Caco-2 (cell line): Measurements from ENCODE around the gene CYSLTR2. TPM values are rescaled to one million over a fixed set of nuclear protein-coding genes. Genes with fewer than 3 reads are reported as not detected.
A peak's percentile ranks its signal among the peaks of the same experiment; 100 is the strongest.

ENCODE experiments used
- BruUV-seq: library from RNA; stranded (reverse); fragments of 400-500 nt; replicated peaks from 2 replicates; lab custom pipeline; 2021; lab: Mats Ljungman, UMichigan
- CTCF ChIA-PET: fragments of 300-600 bp; sonication (Branson Sonifier 250); formaldehyde crosslinking; loops from one replicate; lab custom pipeline; 2022; ENCODE audit warnings: antibody characterized with exemption; lab: Charles Lee
- POLR2A ChIA-PET: fragments of 300-600 bp; sonication (Branson Sonifier 250); formaldehyde crosslinking; loops from one replicate; lab custom pipeline; 2022; ENCODE audit warnings: antibody characterized with exemption; lab: Charles Lee
- DNase-seq, 2 experiments: peaks; one replicate each; pipeline versions ENCODE4 v3.0.0 to v3.0.0-alpha.2; 2020 to 2022
- H3K27me3 ChIP-seq: replicated peaks from 2 replicates; pipeline ENCODE4 v1.6.0; 2011; ENCODE audit warnings: low read length; ENCODE audit not compliant: control insufficient read depth, insufficient read depth
- H3K36me3 ChIP-seq: 2 replicates; pipeline ENCODE4 v1.5.1; 2011; ENCODE audit warnings: low read length; ENCODE audit not compliant: control insufficient read depth, insufficient read depth
- H3K4me1 ChIP-seq: fragments of 250-450 bp; sonication (Bioruptor Pico); 2 replicates; pipeline ENCODE4 v1.5.1; 2020; ENCODE audit warnings: mild to moderate bottlenecking
- H3K4me3 ChIP-seq: 2 replicates; pipeline ENCODE4 v1.5.1; 2011; ENCODE audit warnings: low read depth, mild to moderate bottlenecking, control low read depth, low read length
- H3K9me3 ChIP-seq: fragments of 250-450 bp; sonication (Bioruptor Pico); 2 replicates; pipeline ENCODE4 v1.5.1; 2020; ENCODE audit warnings: mild to moderate bottlenecking, moderate library complexity
- H3K27ac Mint-ChIP-seq: one replicate; pipeline ENCODE4 v1.8.0; 2022; ENCODE audit warnings: mixed read lengths; ENCODE audit not compliant: unreplicated experiment
- H3K27me3 Mint-ChIP-seq: one replicate; pipeline ENCODE4 v1.8.0; 2022; ENCODE audit warnings: mixed read lengths; ENCODE audit not compliant: insufficient read depth, unreplicated experiment
- H3K36me3 Mint-ChIP-seq: one replicate; pipeline ENCODE4 v1.8.0; 2022; ENCODE audit warnings: mild to moderate bottlenecking, mixed read lengths; ENCODE audit not compliant: insufficient read depth, unreplicated experiment
- H3K4me1 Mint-ChIP-seq: one replicate; pipeline ENCODE4 v1.8.0; 2022; ENCODE audit warnings: low read depth, mixed read lengths; ENCODE audit not compliant: unreplicated experiment
- H3K4me3 Mint-ChIP-seq: one replicate; pipeline ENCODE4 v1.8.0; 2022; ENCODE audit warnings: mild to moderate bottlenecking, moderate library complexity, mixed read lengths; ENCODE audit not compliant: unreplicated experiment
- H3K9me3 Mint-ChIP-seq: one replicate; pipeline ENCODE4 v1.8.0; 2022; ENCODE audit warnings: mixed read lengths; ENCODE audit not compliant: unreplicated experiment
- CTCF ChIP-seq, 2 experiments: fragments of 200-600 bp in 1 of 2; IDR thresholded peaks; 1 replicate in 1 of 2; 2 replicates in 1 of 2; pipeline versions ENCODE4 v1.5.1 to v1.8.0; 2011 to 2022; ENCODE audit warnings: antibody characterized with exemption in 1 of 2, control low read depth in 1 of 2, inconsistent platforms in 1 of 2, low read depth in 1 of 2, low read length in 1 of 2, mild to moderate bottlenecking in 1 of 2, moderate library complexity in 1 of 2; ENCODE audit not compliant: insufficient read depth in 1 of 2, severe bottlenecking in 1 of 2, unreplicated experiment in 1 of 2
- intact Hi-C: fragments of 100-400 bp; cut with micrococcal nuclease; formaldehyde crosslinking; loops from one replicate; pipeline ENCODE4 v1.10.0; 2022; ENCODE audit not compliant: unreplicated experiment
- total RNA-seq: library from RNA; stranded (reverse); gene quantifications from 2 replicates; pipeline ENCODE4 v1.2.3, GENCODE V29; 2022

The CYSLTR2 gene
- total RNA-seq, 1 experiment from 2014 or later: not detected

- Mint-ChIP-seq H3K4me3 (peak overlapping the region; percentile 1), H3K9me3 (peaks cover 39% of the 10 kb centered on the region), H3K27ac (peak overlapping the region; percentile 62), H3K36me3 (no peaks in the 10 kb centered on the region), H3K27me3 (no peaks in the 10 kb centered on the region), H3K4me1 (peaks cover 43% of the 10 kb centered on the region)
- H3K36me3 ChIP-seq: no peaks in the 10 kb centered on the region
- TF ChIP-seq CTCF (IDR thresholded peaks at IDR 0.05; ENCODE audit: insufficient read depth in 1 of 2, low read depth in 1 of 2, low read length in 1 of 2, severe bottlenecking in 1 of 2, unreplicated experiment in 1 of 2): no peak
- ChIA-PET POLR2A (no interaction called here), CTCF (interaction anchor here (0.6 to 1.2 kb wide), 2 partner anchors 16 to 144 kb away, joined by 3 to 4 read pairs; no protein-coding TSS in a partner anchor)
- no peak overlapping the region for H3K4me3 ChIP-seq
- no TSS peak for BruUV-seq
- intact Hi-C loops: loop anchor here (1.0 kb wide), 1 partner anchor 30 kb away; no protein-coding TSS in a partner anchor
- 0 out of 2 replicates have a peak, but pooled peaks cover 21% of the 10 kb centered on the region for H3K9me3 ChIP-seq
- DNase-seq: peak in 1 of 2 experiments; percentile 22
- H3K27me3 ChIP-seq: no peaks in the 10 kb centered on the region
- H3K4me1 ChIP-seq: peaks cover 42% of the 10 kb centered on the region
These were observed 28.2 kb upstream of the CYSLTR2 start for GRCh38 chr13:48625413-48626076.

GRCh38 chr13:48626077-48626449, 27.7 kb upstream of the CYSLTR2 start:
- Histone ChIP-seq H3K4me3 (no peak overlapping the region), H3K27me3 (no peaks in the 10 kb centered on the region), H3K9me3 (0 out of 2 replicates have a peak, but pooled peaks cover 17% of the 10 kb centered on the region), H3K36me3 (no peaks in the 10 kb centered on the region), H3K4me1 (peaks cover 42% of the 10 kb centered on the region)
- no TSS peak for BruUV-seq
- ChIA-PET POLR2A (no interaction called here), CTCF (interaction anchor here (0.6 to 1.2 kb wide), 2 partner anchors 15 to 143 kb away, joined by 3 to 4 read pairs; no protein-coding TSS in a partner anchor)
- no peaks in the 10 kb centered on the region for H3K36me3 Mint-ChIP-seq
- peak overlapping the region; percentile 62 for H3K27ac Mint-ChIP-seq
- H3K9me3 Mint-ChIP-seq: peaks cover 34% of the 10 kb centered on the region
- no peaks in the 10 kb centered on the region for H3K27me3 Mint-ChIP-seq
- intact Hi-C loops: loop anchor here (1.0 kb wide), 1 partner anchor 31 kb away; no protein-coding TSS in a partner anchor
- H3K4me1 Mint-ChIP-seq: peaks cover 40% of the 10 kb centered on the region
- TF ChIP-seq CTCF (IDR thresholded peaks at IDR 0.05; ENCODE audit: insufficient read depth in 1 of 2, low read depth in 1 of 2, low read length in 1 of 2, severe bottlenecking in 1 of 2, unreplicated experiment in 1 of 2): no peak
- peak; percentile 72 to 78 for DNase-seq
- peak overlapping the region; percentile 1 for H3K4me3 Mint-ChIP-seq

GRCh38 chr13:48626726-48627451, 26.8 kb upstream of the CYSLTR2 start:
- Mint-ChIP-seq H3K4me1 (peaks cover 35% of the 10 kb centered on the region), H3K4me3 (no peak overlapping the region), H3K36me3 (no peaks in the 10 kb centered on the region), H3K9me3 (peaks cover 27% of the 10 kb centered on the region), H3K27me3 (no peaks in the 10 kb centered on the region), H3K27ac (peak overlapping the region; percentile 81)
- Histone ChIP-seq H3K9me3 (0 out of 2 replicates have a peak, but pooled peaks cover 12% of the 10 kb centered on the region), H3K36me3 (no peaks in the 10 kb centered on the region), H3K4me3 (no peak overlapping the region), H3K4me1 (peaks cover 42% of the 10 kb centered on the region), H3K27me3 (no peaks in the 10 kb centered on the region)
- ChIA-PET POLR2A (no interaction called here), CTCF (no interaction called here)
- intact Hi-C loops: loop anchor here (1.0 kb wide), 1 partner anchor 32 kb away; no protein-coding TSS in a partner anchor
- DNase-seq: no peak
- no peak for TF ChIP-seq CTCF (IDR thresholded peaks at IDR 0.05; ENCODE audit: insufficient read depth in 1 of 2, low read depth in 1 of 2, low read length in 1 of 2, severe bottlenecking in 1 of 2, unreplicated experiment in 1 of 2)
- no TSS peak for BruUV-seq
